HEK293T (cell line): ENCODE measurements around the gene BBX.

Experiments used
- CTBP1 ChIP-seq: fragments of 450-650 bp; IDR thresholded peaks from 2 replicates; pipeline ENCODE4 v1.6.1; 2016; ENCODE audit warnings: borderline replicate concordance
- ELF4 ChIP-seq: fragments of 450-650 bp; IDR thresholded peaks from 2 replicates; pipeline ENCODE4 v1.6.1; 2017; ENCODE audit warnings: antibody characterized with exemption
- FOXK2 ChIP-seq: fragments of 450-650 bp; IDR thresholded peaks from 2 replicates; pipeline ENCODE4 v1.6.1; 2016; ENCODE audit warnings: mild to moderate bottlenecking
- FOXM1 ChIP-seq: fragments of 450-650 bp; IDR thresholded peaks from 2 replicates; pipeline ENCODE4 v1.6.1; 2017; ENCODE audit warnings: mild to moderate bottlenecking, borderline replicate concordance
- NFRKB ChIP-seq: fragments of 450-650 bp; IDR thresholded peaks from 2 replicates; pipeline ENCODE4 v1.6.1; 2016; ENCODE audit warnings: mild to moderate bottlenecking, moderate library complexity
- PKNOX1 ChIP-seq: fragments of 450-650 bp; IDR thresholded peaks from 2 replicates; pipeline ENCODE4 v1.6.1; 2016
- SP1 ChIP-seq: fragments of 450-650 bp; IDR thresholded peaks from 2 replicates; pipeline ENCODE4 v1.6.1; 2017
- TARDBP ChIP-seq: fragments of 450-650 bp; IDR thresholded peaks from 2 replicates; pipeline ENCODE4 v1.6.1; 2016

DNA sequence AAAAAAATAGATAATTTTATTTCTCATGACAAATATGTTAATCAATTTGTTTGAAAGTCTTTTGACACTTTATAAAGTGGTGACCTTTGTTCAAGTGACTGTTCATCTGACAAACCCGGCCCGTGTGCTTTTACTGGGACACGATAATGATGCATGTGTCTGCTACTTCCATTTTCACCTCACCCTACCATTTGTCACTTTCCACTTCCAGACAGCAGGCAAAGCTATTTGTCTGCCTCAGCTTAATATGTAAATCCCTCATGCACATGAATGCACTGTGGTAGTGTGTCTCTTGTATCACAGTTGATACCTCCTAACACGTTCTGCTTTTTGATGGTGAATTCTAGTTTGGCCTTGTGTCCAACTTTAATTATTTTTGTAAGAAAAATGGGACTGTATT lies 204.3 kb downstream of the BBX start:
- no peak for TF ChIP-seq FOXM1
- TF ChIP-seq ELF4, result no peak
- TF ChIP-seq FOXK2, result no peak
- no peak for TF ChIP-seq SP1
- no peak for TF ChIP-seq PKNOX1
- TF ChIP-seq NFRKB, result no peak
- TF ChIP-seq TARDBP, result no peak
- TF ChIP-seq CTBP1, result no peak
